ENCODE measurements around the gene PRSS21.

- TF ChIP-seq, protein P1, sequence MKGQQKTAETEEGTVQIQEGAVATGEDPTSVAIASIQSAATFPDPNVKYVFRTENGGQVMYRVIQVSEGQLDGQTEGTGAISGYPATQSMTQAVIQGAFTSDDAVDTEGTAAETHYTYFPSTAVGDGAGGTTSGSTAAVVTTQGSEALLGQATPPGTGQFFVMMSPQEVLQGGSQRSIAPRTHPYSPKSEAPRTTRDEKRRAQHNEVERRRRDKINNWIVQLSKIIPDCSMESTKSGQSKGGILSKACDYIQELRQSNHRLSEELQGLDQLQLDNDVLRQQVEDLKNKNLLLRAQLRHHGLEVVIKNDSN (IDR thresholded peaks at IDR 0.05), result no peak
- TF ChIP-seq EGR1 (IDR thresholded peaks at IDR 0.05) (no peak), TCF12 (IDR thresholded peaks at IDR 0.05; ENCODE audit: low read depth) (no peak), TAF1 (IDR thresholded peaks at IDR 0.05; ENCODE audit: low read depth) (no peak), EP300 (IDR thresholded peaks at IDR 0.05; ENCODE audit: borderline replicate concordance) (no peak)
Observed at GRCh38 chr16:2856061-2856670, 39.1 kb downstream of the PRSS21 start.
